Measurements from ENCODE around the gene HYAL3. TPM values are rescaled to one million over a fixed set of nuclear protein-coding genes. Genes with fewer than 3 reads are reported as not detected.

HYAL3 gene
- total RNA-seq, 2 experiments from 2014 or later: 3.0 to 3.2 TPM

DNA sequence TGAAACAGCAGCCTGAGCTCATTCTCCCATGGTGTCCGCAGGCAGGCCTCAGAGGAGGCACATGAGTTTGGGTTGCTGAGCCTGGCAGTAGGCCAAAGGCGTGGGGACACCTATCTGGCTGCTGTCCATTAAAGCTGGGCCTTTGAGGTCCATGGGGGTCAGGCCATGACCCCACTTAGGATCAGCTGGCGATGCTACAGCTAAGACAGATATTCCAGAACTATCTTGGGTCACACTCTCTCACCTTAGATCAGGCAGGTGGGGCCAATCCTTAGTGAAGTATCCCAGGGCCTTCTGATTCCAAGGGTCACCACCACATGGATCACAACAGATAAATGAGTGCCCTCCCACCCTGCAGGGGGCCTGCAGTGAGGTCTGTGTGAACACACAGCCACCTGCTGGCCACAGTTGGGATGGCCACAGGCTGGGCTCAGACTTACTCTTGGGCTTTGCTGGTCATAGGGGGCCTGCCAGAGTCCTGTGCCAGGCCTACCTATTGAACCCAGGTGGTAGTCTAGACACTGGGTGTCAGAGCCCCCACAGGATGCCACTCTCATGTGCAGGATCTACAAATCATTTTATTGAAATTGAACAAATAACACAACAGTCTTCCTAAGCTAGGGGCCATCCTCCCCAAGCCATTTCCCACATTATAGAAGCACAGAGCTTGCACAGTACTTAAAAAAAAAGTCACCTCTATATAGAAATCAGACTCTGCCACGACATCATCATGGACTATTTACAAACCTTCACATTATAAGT is 25.3 kb upstream of the HYAL3 start:
- DNase-seq (peak in 13 of 14 experiments; percentile 46 to 79 (median 54)), ATAC-seq (ENCODE audit: poor library complexity) (peak; percentile 27)
- Histone ChIP-seq H3K27me3 (ENCODE audit: control insufficient read depth in 1 of 2, insufficient read depth in 2 of 2, low read length in 2 of 2) (no peaks in the 10 kb centered on the region), H3K36me3 (ENCODE audit: insufficient read depth, low read length) (peaks cover 14% of the 10 kb centered on the region), H3K9me3 (ENCODE audit: control insufficient read depth in 1 of 2, insufficient read depth in 1 of 2, low read length in 2 of 2) (no peaks in the 10 kb centered on the region), H3K4me1 (ENCODE audit: insufficient read depth, low read length) (peaks cover 67% of the 10 kb centered on the region), H3K4me3 (ENCODE audit: low read length) (no peak overlapping the region), H3K27ac (ENCODE audit: low read depth in 1 of 2, low read length in 2 of 2) (no peak overlapping the region)
- H3K4me1 Mint-ChIP-seq (ENCODE audit: low read depth): peaks cover 43% of the 10 kb centered on the region
- H3K36me3 Mint-ChIP-seq (ENCODE audit: low read depth): peaks cover 23% of the 10 kb centered on the region
- TF ChIP-seq, protein P1, sequence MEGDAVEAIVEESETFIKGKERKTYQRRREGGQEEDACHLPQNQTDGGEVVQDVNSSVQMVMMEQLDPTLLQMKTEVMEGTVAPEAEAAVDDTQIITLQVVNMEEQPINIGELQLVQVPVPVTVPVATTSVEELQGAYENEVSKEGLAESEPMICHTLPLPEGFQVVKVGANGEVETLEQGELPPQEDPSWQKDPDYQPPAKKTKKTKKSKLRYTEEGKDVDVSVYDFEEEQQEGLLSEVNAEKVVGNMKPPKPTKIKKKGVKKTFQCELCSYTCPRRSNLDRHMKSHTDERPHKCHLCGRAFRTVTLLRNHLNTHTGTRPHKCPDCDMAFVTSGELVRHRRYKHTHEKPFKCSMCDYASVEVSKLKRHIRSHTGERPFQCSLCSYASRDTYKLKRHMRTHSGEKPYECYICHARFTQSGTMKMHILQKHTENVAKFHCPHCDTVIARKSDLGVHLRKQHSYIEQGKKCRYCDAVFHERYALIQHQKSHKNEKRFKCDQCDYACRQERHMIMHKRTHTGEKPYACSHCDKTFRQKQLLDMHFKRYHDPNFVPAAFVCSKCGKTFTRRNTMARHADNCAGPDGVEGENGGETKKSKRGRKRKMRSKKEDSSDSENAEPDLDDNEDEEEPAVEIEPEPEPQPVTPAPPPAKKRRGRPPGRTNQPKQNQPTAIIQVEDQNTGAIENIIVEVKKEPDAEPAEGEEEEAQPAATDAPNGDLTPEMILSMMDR (IDR thresholded peaks at IDR 0.05): peak; percentile 71
- ChIA-PET CTCF (interaction anchor here (0.8 to 2.4 kb wide), 12 partner anchors 9 to 125 kb away, joined by 3 to 19 read pairs (median 6); partner anchors contain the start of genes CYB561D2, HYAL3, IFRD2 and NAA80), POLR2A (interaction anchor here (0.7 to 1.8 kb wide), 3 partner anchors 13 to 32 kb away, joined by 3 to 12 read pairs (median 3); no protein-coding TSS in a partner anchor)
- intact Hi-C loops (cut with DNase I, micrococcal nuclease): loop anchor here (1.0 to 5.0 kb wide), 3 partner anchors 49 to 132 kb away; partner anchors contain the start of gene GNAT1 (in 1 of the 2)
- H3K27ac Mint-ChIP-seq: peak overlapping the region; percentile 54
- no peaks in the 10 kb centered on the region for H3K9me3 Mint-ChIP-seq
- peak overlapping the region; percentile 68 for H3K4me3 Mint-ChIP-seq
- no peaks in the 10 kb centered on the region for H3K27me3 Mint-ChIP-seq

DNA sequence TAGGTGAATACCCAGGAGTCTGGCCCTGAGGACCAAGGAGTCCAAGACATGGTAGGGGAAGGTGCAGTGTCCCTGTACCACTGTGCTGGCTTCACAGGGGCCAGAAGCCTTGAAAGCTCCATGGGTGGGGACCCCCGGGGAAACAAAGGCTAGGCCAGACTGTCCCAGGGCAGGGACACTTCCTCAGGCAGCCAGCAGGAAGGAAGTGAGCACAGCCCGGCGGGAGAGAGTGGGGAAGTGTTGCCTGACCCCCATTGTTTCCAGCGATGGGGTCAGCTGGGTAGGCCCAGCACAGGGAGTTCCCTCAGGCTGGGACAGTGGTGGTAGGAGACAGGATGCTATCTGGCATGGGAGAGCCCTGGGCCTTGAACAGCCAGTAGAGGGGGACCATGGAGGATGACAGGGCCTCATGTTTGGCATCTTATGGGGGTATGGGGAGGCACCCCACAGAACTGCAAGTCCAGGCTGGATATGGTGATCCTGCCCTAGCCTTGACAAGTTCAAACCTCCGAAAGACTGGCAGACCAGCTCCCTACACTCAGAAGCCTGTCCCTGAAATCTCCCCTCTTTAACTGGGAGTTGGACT is 24.5 kb upstream of the HYAL3 start:
- Histone ChIP-seq H3K27me3 (ENCODE audit: control insufficient read depth in 1 of 2, insufficient read depth in 2 of 2, low read length in 2 of 2) (no peaks in the 10 kb centered on the region), H3K36me3 (ENCODE audit: insufficient read depth, low read length) (peaks cover 10% of the 10 kb centered on the region), H3K27ac (ENCODE audit: low read depth in 1 of 2, low read length in 2 of 2) (peak overlapping the region; percentile 29), H3K4me1 (ENCODE audit: insufficient read depth, low read length) (peaks cover 74% of the 10 kb centered on the region), H3K9me3 (ENCODE audit: control insufficient read depth in 1 of 2, insufficient read depth in 1 of 2, low read length in 2 of 2) (no peaks in the 10 kb centered on the region), H3K4me3 (ENCODE audit: low read length) (no peak overlapping the region)
- TF ChIP-seq, protein P1 (IDR thresholded peaks at IDR 0.05): no peak
- Mint-ChIP-seq H3K4me3 (peak overlapping the region; percentile 70), H3K9me3 (no peaks in the 10 kb centered on the region), H3K27ac (peak overlapping the region; percentile 54), H3K4me1 (ENCODE audit: low read depth) (peaks cover 48% of the 10 kb centered on the region), H3K27me3 (no peaks in the 10 kb centered on the region), H3K36me3 (ENCODE audit: low read depth) (peaks cover 22% of the 10 kb centered on the region)
- intact Hi-C loops (cut with DNase I, micrococcal nuclease): loop anchor here (1.0 to 5.0 kb wide), 3 partner anchors 48 to 131 kb away; partner anchors contain the start of gene GNAT1 (in 1 of the 2)
- ATAC-seq (ENCODE audit: poor library complexity): no peak
- POLR2A ChIA-PET: interaction anchor here (1.0 to 3.6 kb wide), 3 partner anchors 14 to 27 kb away, joined by 3 to 15 read pairs (median 12); partner anchors contain the start of genes CYB561D2 and NPRL2
- DNase-seq: peak in 1 of 14 experiments; percentile 32
- CTCF ChIA-PET: interaction anchor here (0.8 to 2.4 kb wide), 12 partner anchors 8 to 124 kb away, joined by 3 to 19 read pairs (median 6); partner anchors contain the start of genes CYB561D2, HYAL3, IFRD2 and NAA80

DNA sequence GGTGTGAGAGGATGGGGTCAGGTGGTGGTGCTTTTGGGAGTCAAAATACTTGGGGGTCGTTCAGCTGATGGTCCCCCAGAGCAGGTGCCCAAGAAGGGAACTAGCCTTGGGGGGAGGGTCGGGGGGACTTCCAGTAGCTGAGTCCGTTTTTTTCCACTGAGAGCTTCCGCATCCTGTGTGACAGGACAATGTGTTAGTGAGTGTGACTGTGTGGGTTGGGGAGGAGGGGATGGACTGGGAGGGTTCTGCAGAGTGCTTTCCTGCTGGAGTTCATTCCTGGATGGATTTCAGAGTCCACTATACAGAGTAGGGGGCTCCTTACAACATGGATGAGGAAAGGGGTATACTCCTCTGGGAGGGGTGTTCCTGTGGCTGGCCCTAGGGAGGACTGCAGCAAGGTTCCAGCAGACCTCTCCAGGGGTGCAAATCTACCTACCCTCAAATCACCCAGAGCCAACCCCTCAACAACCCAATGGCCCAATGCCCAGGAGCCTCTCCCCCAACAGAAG is 23.9 kb upstream of the HYAL3 start:
- H3K27ac ChIP-seq (ENCODE audit: low read depth in 1 of 2, low read length in 2 of 2): peak overlapping the region; percentile 29
- no peaks in the 10 kb centered on the region for H3K27me3 Mint-ChIP-seq
- peaks cover 74% of the 10 kb centered on the region for H3K4me1 ChIP-seq (ENCODE audit: insufficient read depth, low read length)
- H3K4me1 Mint-ChIP-seq (ENCODE audit: low read depth): peaks cover 48% of the 10 kb centered on the region
- ChIA-PET POLR2A (interaction anchor here (1.0 to 3.6 kb wide), 3 partner anchors 14 to 28 kb away, joined by 3 to 25 read pairs (median 15); partner anchors contain the start of genes CYB561D2 and NPRL2), CTCF (interaction anchor here (0.6 to 2.2 kb wide), 4 partner anchors 18 to 77 kb away, joined by 3 to 8 read pairs (median 6); partner anchors contain the start of genes CYB561D2, NPRL2 and RASSF1)
- intact Hi-C loops (cut with DNase I, micrococcal nuclease): loop anchor here in 1 of 2 experiments (5.0 kb wide), 1 partner anchor 131 kb away; the partner anchor contains the start of gene GNAT1
- H3K36me3 ChIP-seq (ENCODE audit: insufficient read depth, low read length): peaks cover 10% of the 10 kb centered on the region
- no peak overlapping the region for H3K27ac Mint-ChIP-seq
- H3K4me3 Mint-ChIP-seq: peak overlapping the region; percentile 70
- no peaks in the 10 kb centered on the region for H3K9me3 Mint-ChIP-seq
- no peak overlapping the region for H3K4me3 ChIP-seq (ENCODE audit: low read length)
- ATAC-seq (ENCODE audit: poor library complexity): no peak
- DNase-seq: peak in 1 of 14 experiments; percentile 40
- H3K27me3 ChIP-seq (ENCODE audit: control insufficient read depth in 1 of 2, insufficient read depth in 2 of 2, low read length in 2 of 2): no peaks in the 10 kb centered on the region
- H3K36me3 Mint-ChIP-seq (ENCODE audit: low read depth): peaks cover 17% of the 10 kb centered on the region
- no peaks in the 10 kb centered on the region for H3K9me3 ChIP-seq (ENCODE audit: control insufficient read depth in 1 of 2, insufficient read depth in 1 of 2, low read length in 2 of 2)
- TF ChIP-seq, protein P1 (IDR thresholded peaks at IDR 0.05): no peak
